Upper lobe of left lung (tissue), 4 donors: ENCODE measurements around the gene TSC22D1.

Experiments
- EP300 ChIP-seq, 4 donors: sonication (generic); formaldehyde crosslinking; IDR thresholded peaks; one replicate each; pipeline ENCODE4 v1.5.1; 2017; ENCODE audit warnings: antibody characterized with exemption in 4 of 4, control low read depth in 2 of 4
- POLR2A ChIP-seq, 4 donors: fragments of 450-650 bp; IDR thresholded peaks; one replicate each; pipeline ENCODE4 v1.5.1; 2016 to 2017; ENCODE audit warnings: antibody characterized with exemption in 4 of 4, mild to moderate bottlenecking in 2 of 4
- TF ChIP-seq, protein P1 (sequence below), 6 experiments: fragments of 450-650 bp in 4 of 6; fragments of 200-600 bp in 2 of 6; sonication (generic) in 2 of 6; IDR thresholded peaks; one replicate each; pipeline ENCODE4 v1.5.1; 2016 to 2019; ENCODE audit warnings: antibody characterized with exemption in 6 of 6

- TF ChIP-seq, protein P1, sequence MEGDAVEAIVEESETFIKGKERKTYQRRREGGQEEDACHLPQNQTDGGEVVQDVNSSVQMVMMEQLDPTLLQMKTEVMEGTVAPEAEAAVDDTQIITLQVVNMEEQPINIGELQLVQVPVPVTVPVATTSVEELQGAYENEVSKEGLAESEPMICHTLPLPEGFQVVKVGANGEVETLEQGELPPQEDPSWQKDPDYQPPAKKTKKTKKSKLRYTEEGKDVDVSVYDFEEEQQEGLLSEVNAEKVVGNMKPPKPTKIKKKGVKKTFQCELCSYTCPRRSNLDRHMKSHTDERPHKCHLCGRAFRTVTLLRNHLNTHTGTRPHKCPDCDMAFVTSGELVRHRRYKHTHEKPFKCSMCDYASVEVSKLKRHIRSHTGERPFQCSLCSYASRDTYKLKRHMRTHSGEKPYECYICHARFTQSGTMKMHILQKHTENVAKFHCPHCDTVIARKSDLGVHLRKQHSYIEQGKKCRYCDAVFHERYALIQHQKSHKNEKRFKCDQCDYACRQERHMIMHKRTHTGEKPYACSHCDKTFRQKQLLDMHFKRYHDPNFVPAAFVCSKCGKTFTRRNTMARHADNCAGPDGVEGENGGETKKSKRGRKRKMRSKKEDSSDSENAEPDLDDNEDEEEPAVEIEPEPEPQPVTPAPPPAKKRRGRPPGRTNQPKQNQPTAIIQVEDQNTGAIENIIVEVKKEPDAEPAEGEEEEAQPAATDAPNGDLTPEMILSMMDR (IDR thresholded peaks at IDR 0.05) = no peak
- TF ChIP-seq EP300 (IDR thresholded peaks at IDR 0.05) (no peak), POLR2A (IDR thresholded peaks at IDR 0.05) (no peak)
Measured at GRCh38 chr13:44452418-44452817, 123.7 kb downstream of the TSC22D1 start.
